NCI-H748 treated with DMSO at 0.1 percent for 48 hours (cell line): ENCODE data around the gene FAM24B.
"Not testable (repeated sequence)": the region's sequence is repeated elsewhere in the genome, so short reads cannot be mapped to it uniquely, and the experiment has no call there.

Experiments
- DNase-seq: peaks from one replicate; lab custom pipeline; 2025; lab: John Stamatoyannopoulos, UW

The FAM24B gene, protein sequence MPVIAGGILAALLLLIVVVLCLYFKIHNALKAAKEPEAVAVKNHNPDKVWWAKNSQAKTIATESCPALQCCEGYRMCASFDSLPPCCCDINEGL

DNA sequence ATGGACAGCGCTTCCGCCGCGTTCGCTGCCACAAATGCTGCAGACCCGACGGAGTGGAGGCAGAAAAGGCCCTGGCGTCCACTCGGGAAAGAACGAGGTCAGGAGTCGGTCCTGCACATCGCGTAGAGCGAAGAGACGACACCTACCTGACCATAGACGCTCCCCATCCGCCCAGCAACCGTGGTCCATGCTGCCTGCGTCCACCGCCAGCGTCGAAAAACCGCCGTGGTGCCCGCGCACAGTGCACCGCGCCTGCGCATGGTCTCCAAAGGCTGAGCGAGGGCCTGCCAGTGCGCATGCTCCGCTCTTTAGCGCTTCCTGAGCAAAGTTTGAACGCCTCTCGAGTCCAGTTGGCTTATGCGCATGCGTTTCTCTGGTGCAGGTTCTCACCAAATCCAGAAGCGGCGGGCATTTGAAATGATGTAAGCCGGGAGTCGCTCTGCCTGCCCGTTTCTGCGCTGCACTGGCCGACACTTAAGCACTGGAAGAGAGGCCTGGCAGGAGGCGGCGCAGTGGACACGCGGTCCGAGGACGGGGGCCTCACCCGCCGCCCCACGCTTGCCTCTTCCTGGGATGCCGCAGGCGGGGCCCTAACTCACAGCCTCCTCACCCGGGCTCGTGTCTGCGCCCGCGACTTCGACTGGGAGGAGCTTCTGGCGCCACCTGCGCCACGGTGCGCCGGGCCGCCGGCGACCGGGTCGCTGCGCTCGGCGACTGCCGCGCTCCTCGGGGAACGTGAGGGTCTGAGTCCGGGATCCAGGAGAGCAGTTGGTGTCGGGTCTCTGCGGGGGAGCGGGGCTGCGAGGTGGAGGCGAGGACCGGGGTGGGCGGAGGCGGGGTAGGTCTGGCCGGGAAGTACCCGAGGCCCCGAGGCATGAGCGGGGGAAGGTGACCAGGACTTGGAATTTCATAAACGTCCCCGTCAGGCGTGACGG lies at the start of gene FAM24B:
Gene FAM24B, minus strand, starts transcription at position 243 of the 935 bp plus-strand sequence. CDS start 29,066 bp downstream, outside the sequence.
- DNase-seq: peak; percentile 88

DNA sequence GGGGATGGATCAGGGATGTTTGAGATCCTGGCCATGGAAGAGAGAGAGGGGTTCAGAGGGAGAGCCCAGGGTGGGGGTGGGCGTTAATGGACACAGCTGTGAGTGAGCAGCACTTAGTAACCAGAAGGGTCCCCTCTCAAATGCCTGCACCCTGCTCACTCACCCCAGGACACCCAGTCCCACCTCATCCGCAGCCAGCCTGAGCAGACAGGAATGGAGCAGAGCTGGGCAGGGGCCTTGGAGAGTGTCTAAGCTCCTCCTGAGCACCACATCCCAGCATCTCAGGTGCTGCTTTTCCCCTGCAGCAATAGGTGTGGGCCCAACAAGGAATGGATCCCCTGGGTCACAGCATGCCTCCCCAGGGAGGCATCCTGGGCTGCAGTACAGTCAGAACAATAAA lies 36.3 kb upstream of the FAM24B start:
- no peak for DNase-seq

- no peak for DNase-seq
These were observed 32.6 kb upstream of the FAM24B start for GRCh38 chr10:122911889-122912484.

GRCh38 chr10:122910310-122910709 lies 30.9 kb upstream of the FAM24B start, which contains the start of gene FAM24A:
TSS of gene FAM24A (plus strand) at chr10:122910610. CDS start at chr10:122911635, 1,025 bp downstream.
- DNase-seq: no peak

- not testable (repeated sequence) for DNase-seq
These were observed 24.5 kb upstream of the FAM24B start for GRCh38 chr10:122903861-122904260.

DNA sequence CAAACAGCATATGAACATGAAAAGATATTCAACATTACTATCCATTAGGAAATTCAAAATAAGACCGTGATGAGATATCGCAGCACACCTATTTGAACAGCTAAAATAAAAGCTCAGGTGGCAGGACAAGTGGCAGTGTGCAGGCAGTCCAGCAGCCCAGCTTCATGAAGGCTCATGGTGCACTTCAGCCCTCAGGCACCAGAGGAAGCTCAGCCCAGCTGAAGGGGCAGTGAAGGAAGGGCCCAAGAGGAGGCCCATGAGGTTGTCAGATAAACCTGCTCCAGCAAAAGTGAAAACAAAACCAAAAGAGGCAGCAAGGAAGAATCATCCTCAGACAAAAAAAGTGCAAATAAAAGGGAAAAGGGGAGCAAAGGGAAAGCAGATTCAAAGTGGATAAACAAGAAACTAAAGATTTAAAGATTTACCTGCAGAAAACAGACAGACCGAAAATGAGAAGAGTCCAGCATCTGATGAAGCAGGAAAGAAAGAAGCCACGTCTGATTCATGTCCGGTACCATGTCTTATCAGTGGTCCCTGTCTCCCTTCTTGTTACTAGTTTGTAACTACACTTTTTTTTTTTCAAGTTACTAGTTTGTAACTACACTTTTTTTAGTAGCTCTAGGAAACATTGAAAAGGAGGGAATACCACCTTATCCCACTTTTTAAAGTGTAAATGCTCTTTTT lies 15.0 kb upstream of the FAM24B start:
- no peak for DNase-seq

GRCh38 chr10:122884166-122884565 lies 4.8 kb upstream of the FAM24B start:
- no peak for DNase-seq

DNA sequence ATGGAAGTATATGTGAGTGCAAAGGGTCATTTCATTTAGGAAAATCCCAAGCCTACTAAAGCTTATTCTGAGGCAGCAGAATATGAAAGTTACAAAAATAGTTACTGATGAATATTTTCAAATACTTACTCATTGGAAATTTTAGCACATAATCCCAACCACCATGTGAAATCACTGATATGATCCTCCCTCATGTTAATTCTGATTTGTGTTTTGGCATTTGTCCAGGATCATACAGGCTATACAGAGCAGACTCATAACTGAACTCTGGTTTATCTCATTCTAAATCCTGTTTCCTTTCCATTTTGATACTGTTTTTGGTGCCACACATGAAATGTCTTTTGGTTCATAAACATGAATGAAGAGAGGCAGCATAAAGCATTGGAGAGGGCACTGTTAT lies 3.4 kb upstream of the FAM24B start:
- no peak for DNase-seq

DNA sequence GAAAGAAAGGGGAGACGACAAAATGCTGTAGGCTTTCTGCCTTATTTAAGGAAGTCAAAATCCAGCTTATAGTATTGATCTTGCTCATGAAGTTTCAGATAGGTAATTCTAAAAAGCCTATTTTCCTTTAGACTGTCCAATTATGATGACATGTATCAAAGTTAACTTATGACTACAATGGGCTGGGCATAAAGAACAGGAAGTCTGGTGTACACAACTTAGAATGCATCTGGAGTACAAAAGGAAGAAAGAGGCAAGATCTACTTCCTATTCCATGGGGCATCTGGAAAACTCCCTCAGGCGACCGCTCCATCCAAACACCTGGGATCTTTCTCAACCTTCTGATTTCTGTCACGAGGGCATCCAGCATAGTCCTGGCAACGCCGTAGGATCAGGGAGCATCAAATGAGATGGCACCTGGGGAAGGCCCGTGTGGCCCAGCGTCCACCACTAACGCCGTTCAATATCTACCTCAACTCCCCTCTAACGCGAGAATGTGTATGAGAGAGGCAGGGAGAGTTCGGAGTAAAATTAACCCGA lies 512 bp downstream of the FAM24B start:
- no peak for DNase-seq

DNA sequence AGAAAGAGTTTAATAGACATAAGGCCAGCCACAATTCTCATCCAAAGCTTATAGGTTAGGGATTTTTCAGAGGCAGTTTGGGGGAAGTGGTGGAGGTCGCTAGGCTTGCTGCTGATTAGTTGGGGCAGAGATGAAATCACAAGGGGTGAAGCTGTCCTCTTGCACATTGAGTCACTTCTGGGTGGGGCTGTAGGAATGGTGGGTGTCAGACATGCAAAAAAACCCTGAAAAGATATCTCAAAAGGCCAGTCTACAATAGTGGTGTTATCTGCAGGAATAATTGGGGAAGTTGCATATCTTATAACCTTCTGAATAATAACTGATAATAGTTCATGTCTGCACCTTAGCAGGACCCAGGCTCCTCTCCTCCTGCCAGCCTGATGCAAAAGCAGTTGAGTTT lies 2.1 kb downstream of the FAM24B start:
- no peak for DNase-seq

- no peak for DNase-seq
These were observed 2.9 kb downstream of the FAM24B start for GRCh38 chr10:122876467-122876855.

DNA sequence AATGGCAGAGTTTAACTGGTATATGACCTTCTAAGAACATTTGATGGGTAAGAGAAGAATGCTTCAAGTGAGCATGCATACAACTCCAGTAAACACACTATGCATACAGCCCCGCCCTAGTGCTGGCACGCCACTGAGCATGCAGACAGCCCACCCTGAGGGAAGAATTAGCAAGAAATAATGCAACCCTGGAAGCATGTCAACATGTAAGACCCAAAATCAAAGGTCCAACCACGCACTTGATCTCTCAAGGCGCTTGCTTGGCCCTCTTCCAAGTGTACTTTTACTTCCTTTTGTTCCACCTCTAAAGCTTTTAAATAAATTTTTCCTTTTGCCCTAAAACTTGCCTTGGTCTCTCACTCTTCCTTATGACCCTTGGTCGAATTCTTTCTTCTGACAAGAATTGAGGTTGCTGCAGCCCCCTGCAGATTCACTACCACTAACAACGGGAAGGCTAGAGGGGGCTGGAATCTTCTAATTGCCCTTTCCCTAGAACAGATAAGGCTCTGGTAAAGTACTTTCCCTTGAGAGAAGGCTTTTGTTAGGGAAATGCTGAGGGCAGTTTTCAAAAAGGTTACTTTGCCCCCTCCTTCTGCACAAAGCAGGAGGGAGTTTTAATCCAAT lies 3.4 kb downstream of the FAM24B start:
- no peak for DNase-seq

GRCh38 chr10:122871947-122872346 lies 7.4 kb downstream of the FAM24B start:
- DNase-seq: not testable (repeated sequence)

DNA sequence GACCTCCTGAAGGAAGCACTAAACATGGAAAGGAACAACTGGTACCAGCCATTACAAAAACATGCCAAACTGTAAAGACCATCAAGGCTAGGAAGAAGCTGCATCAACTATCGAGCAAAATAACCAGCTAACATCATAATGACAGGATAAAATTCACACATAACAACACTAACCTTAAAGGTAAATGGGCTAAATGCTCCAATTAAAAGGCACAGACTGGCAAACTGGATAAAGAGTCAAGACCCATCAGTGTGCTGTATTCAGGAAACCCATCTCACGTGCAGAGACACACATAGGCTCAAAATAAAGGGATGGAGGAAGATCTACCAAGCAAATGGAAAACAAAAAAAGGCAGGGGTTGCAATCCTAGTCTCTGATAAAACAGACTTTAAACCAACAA lies 10.6 kb downstream of the FAM24B start:
- DNase-seq: not testable (repeated sequence)

GRCh38 chr10:122866757-122867482 lies 12.5 kb downstream of the FAM24B start:
- not testable (repeated sequence) for DNase-seq

GRCh38 chr10:122864901-122865300 lies 14.5 kb downstream of the FAM24B start:
- no peak for DNase-seq

- no peak for DNase-seq
These were observed 15.2 kb downstream of the FAM24B start for GRCh38 chr10:122864194-122864592.

DNA sequence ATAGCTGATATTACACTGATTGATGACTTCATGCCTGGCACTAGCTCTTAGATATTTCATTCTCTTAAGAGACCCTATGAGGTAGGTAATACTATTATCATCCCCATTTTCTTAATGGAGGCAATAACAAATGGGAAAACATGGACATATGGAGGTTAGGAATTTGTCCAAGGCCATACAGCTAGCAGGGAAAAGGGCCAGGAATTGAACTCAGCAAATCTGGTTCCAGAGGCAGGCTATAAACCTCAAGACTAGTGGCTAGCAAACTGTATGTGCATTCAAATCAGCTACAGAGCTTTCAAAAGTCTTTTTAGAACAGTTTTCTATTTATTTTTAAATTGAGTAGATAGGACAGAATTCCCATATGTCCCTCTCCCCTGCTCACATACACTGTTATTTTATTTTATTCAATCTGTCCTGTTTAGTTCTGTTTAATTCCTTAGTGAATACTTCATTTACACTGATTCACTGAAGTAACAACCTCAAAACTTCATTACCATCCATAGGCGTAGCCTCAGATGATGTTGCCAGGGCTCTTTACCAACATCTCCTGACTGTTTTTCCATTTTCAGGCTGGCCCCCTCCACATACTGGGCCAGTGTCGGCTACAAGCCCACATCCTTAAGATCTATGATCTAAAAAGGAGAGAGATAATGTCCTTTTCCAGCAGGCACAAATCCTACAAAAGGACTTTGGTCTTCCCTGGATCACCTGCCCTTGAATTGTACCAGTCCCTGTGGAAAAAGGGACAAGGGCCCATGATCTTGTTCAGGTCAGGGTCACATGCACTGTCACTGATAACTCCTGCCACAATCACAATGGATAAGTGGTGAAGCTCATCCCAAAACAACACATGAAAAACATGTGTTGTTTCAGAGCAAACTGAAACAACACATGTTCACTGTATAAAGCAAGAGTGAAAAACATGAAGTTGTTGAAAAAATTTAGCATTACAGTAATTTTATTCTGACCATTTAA lies 15.9 kb downstream of the FAM24B start:
- DNase-seq: no peak

DNA sequence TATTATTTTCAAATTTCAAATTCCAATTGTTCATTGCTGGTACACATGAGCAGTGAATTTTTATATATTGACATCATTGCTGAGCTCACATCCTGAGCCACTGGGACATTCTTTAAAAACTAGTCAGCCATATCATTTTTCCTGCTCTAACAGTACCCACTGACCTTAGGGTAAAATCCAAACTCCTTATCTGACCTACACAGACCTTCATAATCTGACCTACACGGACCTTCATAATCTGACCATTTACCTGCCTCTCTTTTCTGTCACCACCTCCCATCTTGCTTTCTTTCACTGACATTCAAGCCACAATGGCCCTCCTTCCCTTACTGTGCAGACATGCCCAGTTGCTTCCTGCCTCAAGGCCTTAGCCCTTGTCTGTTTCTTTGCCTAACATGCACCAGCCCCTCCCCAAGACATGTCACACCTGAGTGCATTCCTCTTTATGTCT lies 17.6 kb downstream of the FAM24B start:
- no peak for DNase-seq

DNA sequence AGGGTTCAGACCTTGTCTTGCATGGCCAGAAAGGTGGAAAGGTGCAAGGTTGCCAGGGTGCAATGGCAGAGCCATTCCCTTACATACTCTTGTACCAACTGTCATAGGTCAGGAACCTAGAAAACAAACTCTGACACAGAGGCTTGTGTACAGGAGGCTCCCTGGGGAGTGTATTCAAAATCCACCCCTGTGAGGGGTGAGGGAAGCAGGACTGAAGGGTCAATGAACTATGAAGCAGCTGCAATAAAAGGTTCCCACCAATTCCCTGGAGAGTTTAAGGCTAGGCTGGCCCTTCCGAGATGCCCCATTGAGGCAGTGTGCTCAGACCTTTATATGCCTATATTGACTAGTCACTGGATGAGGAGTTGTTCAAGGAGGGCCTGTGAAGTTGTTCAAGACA lies 19.9 kb downstream of the FAM24B start:
- no peak for DNase-seq
